GM12878 (cell line): Measurements from ENCODE around the gene CEACAM6. TPM values are rescaled to one million over a fixed set of nuclear protein-coding genes. Genes with fewer than 3 reads are reported as not detected.

Experiments
- ATAC-seq: fragments of 200-7000 bp; cut with Tn5 transposase; 3 replicates; pipeline ENCODE4 v1.9.1; 2020; ENCODE audit warnings: mild to moderate bottlenecking, moderate library complexity
- BruUV-seq: library from RNA; stranded (reverse); fragments of 400-500 nt; replicated peaks from 2 replicates; lab custom pipeline; 2021; lab: Mats Ljungman, UMichigan
- CTCF ChIA-PET: fragments of 300-600 bp; sonication (Branson Sonifier 250); formaldehyde crosslinking; extraction: SDS; loops from one replicate; lab custom pipeline; 2021; ENCODE audit warnings: inconsistent platforms; lab: Yijun Ruan, JAX
- POLR2A ChIA-PET: fragments of 350-600 bp; formaldehyde crosslinking; extraction: SDS; loops from one replicate; lab custom pipeline; 2021; ENCODE audit warnings: inconsistent platforms; lab: Charles Lee
- RAD21 ChIA-PET: fragments of 300-600 bp; sonication (Branson Sonifier 250); formaldehyde crosslinking; loops from one replicate; lab custom pipeline; 2023; ENCODE audit warnings: antibody characterized with exemption; ENCODE audit not compliant: unreplicated experiment; lab: Charles Lee
- SMC1A ChIA-PET: fragments of 300-600 bp; sonication (Branson Sonifier 250); formaldehyde crosslinking; loops from one replicate; lab custom pipeline; 2023; ENCODE audit not compliant: unreplicated experiment, uncharacterized antibody; lab: Charles Lee
- DNase-seq: peaks from one replicate; pipeline ENCODE4 v3.0.0-alpha.2; 2011; ENCODE audit warnings: low read depth, low spot score
- FAIRE-seq: peaks from 3 replicates; lab custom pipeline; 2011; peaks lifted over from hg19 to GRCh38; lab: Jason Lieb, UNC
- H2AFZ ChIP-seq: 2 replicates; pipeline ENCODE4 v1.6.0; 2011; ENCODE audit warnings: low read depth, low read length, control low read depth; ENCODE audit not compliant: control insufficient read depth
- H3K27ac ChIP-seq: 2 replicates; pipeline ENCODE4 v1.5.1; 2011; ENCODE audit warnings: control low read depth; ENCODE audit not compliant: control insufficient read depth, insufficient read depth
- H3K27me3 ChIP-seq, 2 experiments: replicated peaks in 1 of 2; 2 replicates each; pipeline versions ENCODE4 v1.6.0 to v1.6.1; 2011; ENCODE audit warnings: low read length in 1 of 2; ENCODE audit not compliant: control insufficient read depth in 2 of 2, insufficient read depth in 2 of 2
- H3K36me3 ChIP-seq, 2 experiments: 2 replicates each; pipeline ENCODE4 v1.5.1; 2011; ENCODE audit warnings: low read length in 1 of 2; ENCODE audit not compliant: control insufficient read depth in 2 of 2, insufficient read depth in 2 of 2
- H3K4me1 ChIP-seq: 2 replicates; pipeline ENCODE4 v1.6.1; 2011; ENCODE audit warnings: mild to moderate bottlenecking, low read length, moderate library complexity, mixed read lengths; ENCODE audit not compliant: control insufficient read depth, insufficient read depth
- H3K4me2 ChIP-seq: 2 replicates; pipeline ENCODE4 v1.6.0; 2011; ENCODE audit warnings: control low read depth; ENCODE audit not compliant: control insufficient read depth, insufficient read depth
- H3K4me3 ChIP-seq: fragments of 200-600 bp; sonication (generic); 2 replicates; pipeline ENCODE4 v1.5.1; 2016
- H3K79me2 ChIP-seq: 2 replicates; pipeline ENCODE4 v1.6.0; 2011; ENCODE audit warnings: low read length; ENCODE audit not compliant: control insufficient read depth, insufficient read depth
- H3K9ac ChIP-seq: 2 replicates; pipeline ENCODE4 v1.8.0; 2011; ENCODE audit warnings: low read length, control low read depth, mixed read lengths; ENCODE audit not compliant: control insufficient read depth, insufficient read depth
- H3K9me3 ChIP-seq: replicated peaks from 3 replicates; pipeline ENCODE4 v1.5.1; 2011; ENCODE audit warnings: mild to moderate bottlenecking, low read length; ENCODE audit not compliant: control insufficient read depth, insufficient read depth
- H4K20me1 ChIP-seq: 2 replicates; pipeline ENCODE4 v1.6.0; 2011; ENCODE audit not compliant: control insufficient read depth, insufficient read depth
- CHD2 ChIP-seq: IDR thresholded peaks from 2 replicates; pipeline ENCODE4 v1.6.1; 2011; ENCODE audit warnings: low read depth, low read length, improper control_type of control experiment, borderline replicate concordance
- CREB1 ChIP-seq: IDR thresholded peaks from 2 replicates; pipeline ENCODE4 v1.6.1; 2012; ENCODE audit warnings: low read depth, mild to moderate bottlenecking, inconsistent platforms
- CTCF ChIP-seq, 3 experiments: IDR thresholded peaks in 2 of 3; conservative IDR thresholded peaks in 1 of 3; 2 replicates each; pipeline ENCODE4 v1.5.1; 2011; ENCODE audit warnings: low read depth in 3 of 3, low read length in 3 of 3, mild to moderate bottlenecking in 3 of 3, control low read depth in 2 of 3, moderate library complexity in 2 of 3, inconsistent platforms in 1 of 3, mixed read lengths in 1 of 3; ENCODE audit not compliant: control insufficient read depth in 2 of 3, insufficient read depth in 1 of 3; ENCODE audit errors: extremely low read depth in 1 of 3
- RAD21 ChIP-seq: IDR thresholded peaks from 2 replicates; pipeline ENCODE4 v1.6.1; 2011; ENCODE audit warnings: mild to moderate bottlenecking, low read depth, low read length, moderate library complexity; ENCODE audit not compliant: insufficient read depth
- RUNX3 ChIP-seq: IDR thresholded peaks from 2 replicates; pipeline ENCODE4 v1.6.1; 2012; ENCODE audit warnings: low read length, inconsistent platforms
- SMC3 ChIP-seq: IDR thresholded peaks from 2 replicates; pipeline ENCODE4 v1.6.1; 2011; ENCODE audit warnings: low read length, improper control_type of control experiment, borderline replicate concordance
- SREBF1 ChIP-seq: IDR thresholded peaks from 2 replicates; pipeline ENCODE4 v1.6.1; 2012; ENCODE audit warnings: mild to moderate bottlenecking, low read length
- WGBS: methylation state at CpG from one replicate; pipeline ENCODE4 v1.1.6; 2016; ENCODE audit warnings: low lambda C conversion rate; ENCODE audit not compliant: insufficient replicate concordance, insufficient coverage; ENCODE audit errors: missing lambda C conversion rate; 5-methylcytosine and 5-hydroxymethylcytosine counted together
- in situ Hi-C: fragments of 300-500 bp; cut with MboI; formaldehyde crosslinking; loops from 9 replicates; pipeline ENCODE4 v1.14.3; 2018; ENCODE audit warnings: mixed read lengths
- intact Hi-C: fragments of 100-400 bp; cut with micrococcal nuclease; formaldehyde crosslinking; loops from one replicate; pipeline ENCODE4 v1.14.2; 2022; ENCODE audit not compliant: unreplicated experiment
- polyA plus RNA-seq, 11 experiments: library from polyadenylated mRNA; depleted of rRNA in 4 of 11; unstranded in 6 of 11; stranded (reverse) in 5 of 11; fragments of >200 nt; fragmentation: Nextera tagmentation in 4 of 11; fragmentation: Illumina TruSeq in 1 of 11; extraction: Ambion mirVana in 4 of 11; extraction: Trizol in 1 of 11; gene quantifications; 1 replicate in 1 of 11; 2 replicates in 10 of 11; pipeline versions ENCODE4 v1.2.1 to v1.2.3, GENCODE V29; 2011 to 2016; ENCODE audit warnings: inconsistent platforms in 2 of 11, missing spikeins in 2 of 11, low read depth in 1 of 11
- total RNA-seq, 4 experiments: library from RNA; depleted of rRNA in 3 of 4; stranded (reverse); fragments of >200 nt in 3 of 4; fragmentation: Illumina TruSeq in 1 of 4; extraction: Trizol in 1 of 4; gene quantifications; 2 replicates each; pipeline versions ENCODE4 v1.2.1 to v1.2.3, GENCODE V29; 2013 to 2021

The CEACAM6 gene
- total and polyA plus RNA-seq, 10 of the 15 experiments (the other 5 are each of a cell fraction or from before 2014, with no cell fraction given), result 0.26 TPM; not detected in 9

- TF ChIP-seq SMC3, result peak; percentile 57; the same call in 1 of the 2 replicates
- peak; percentile 72 to 87 (median 87) for TF ChIP-seq CTCF (IDR thresholded peaks at IDR 0.05 in 2 of 3, conservative IDR thresholded peaks at IDR 0.05 in 1 of 3; ENCODE audit: control insufficient read depth in 2 of 3, extremely low read depth in 1 of 3, insufficient read depth in 1 of 3, low read depth in 3 of 3, low read length in 3 of 3)
- TF ChIP-seq CHD2, result no peak
- no peak for TF ChIP-seq SREBF1
- no peak for TF ChIP-seq RUNX3
- TF ChIP-seq RAD21, result peak; percentile 72
- 0 out of 2 replicates have a peak, but pooled peaks have one; percentile 30 for TF ChIP-seq CREB1
- ChIA-PET CTCF (interaction anchor here (0.6 to 4.3 kb wide), 12 partner anchors 10 to 192 kb away, joined by 3 to 71 read pairs (median 7); partner anchors contain the start of gene CEACAM3), POLR2A (no interaction called here), SMC1A (interaction anchor here (1.2 to 1.6 kb wide), 4 partner anchors 10 to 133 kb away, joined by 3 to 13 read pairs (median 4); no protein-coding TSS in a partner anchor), RAD21 (interaction anchor here (0.7 to 1.3 kb wide), 3 partner anchors 36 to 169 kb away, joined by 3 to 4 read pairs (median 3); no protein-coding TSS in a partner anchor)
- intact Hi-C loops (loop anchor here (1.0 kb wide), 1 partner anchor 32 kb away; no protein-coding TSS in a partner anchor), in situ Hi-C loops (no loop called here)
- Histone ChIP-seq H3K4me3 (no peak overlapping the region), H3K79me2 (no peaks in the 10 kb centered on the region), H4K20me1 (no peaks in the 10 kb centered on the region), H3K9ac (no peak overlapping the region), H2AFZ (no peak overlapping the region; the same call in 1 of the 2 replicates), H3K9me3 (no peaks in the 10 kb centered on the region), H3K27me3 (no peaks in the 10 kb centered on the region; a peak in 2 of 4 replicates), H3K4me1 (peaks cover 5% of the 10 kb centered on the region), H3K36me3 (no peaks in the 10 kb centered on the region), H3K4me2 (peak overlapping the region; percentile 61), H3K27ac (no peak overlapping the region)
- WGBS, result 1% methylated on average over 10 of the region's 10 CpGs
- FAIRE-seq, result peak; percentile 98
- peak; percentile 93 for ATAC-seq
- BruUV-seq, result no TSS peak
- peak; percentile 35 for DNase-seq
Observed at GRCh38 chr19:41785653-41786052, 30.3 kb downstream of the CEACAM6 start.
